ENCODE measurements around the gene FILIP1.

DNA sequence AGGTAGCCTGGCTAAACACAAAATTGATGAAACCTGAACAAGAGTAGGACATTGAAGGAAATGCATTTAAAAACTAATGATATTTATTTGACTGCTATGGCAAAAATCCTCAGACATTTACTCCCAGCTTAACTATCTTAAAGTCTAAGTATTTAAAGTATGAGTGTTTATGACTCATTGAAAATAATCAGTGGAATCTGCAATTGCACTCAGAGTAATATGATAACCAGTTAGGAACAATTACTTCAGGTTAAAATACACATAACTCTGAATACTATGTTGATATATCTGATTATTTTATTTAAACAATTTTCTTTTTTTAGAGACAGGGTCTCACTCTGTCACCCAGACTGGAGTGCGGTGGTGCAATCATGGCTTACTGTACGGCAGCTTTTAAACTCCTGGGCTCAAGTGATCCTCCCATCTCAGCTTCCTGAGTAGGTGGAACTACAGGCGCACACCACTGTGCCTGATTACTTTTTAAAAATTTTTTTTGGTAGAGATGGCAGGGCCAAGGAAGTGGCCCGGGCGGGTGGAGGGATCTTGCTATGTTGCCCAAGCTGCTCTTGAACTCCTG lies 43.9 kb downstream of the FILIP1 start:
- TF ChIP-seq, protein P1, sequence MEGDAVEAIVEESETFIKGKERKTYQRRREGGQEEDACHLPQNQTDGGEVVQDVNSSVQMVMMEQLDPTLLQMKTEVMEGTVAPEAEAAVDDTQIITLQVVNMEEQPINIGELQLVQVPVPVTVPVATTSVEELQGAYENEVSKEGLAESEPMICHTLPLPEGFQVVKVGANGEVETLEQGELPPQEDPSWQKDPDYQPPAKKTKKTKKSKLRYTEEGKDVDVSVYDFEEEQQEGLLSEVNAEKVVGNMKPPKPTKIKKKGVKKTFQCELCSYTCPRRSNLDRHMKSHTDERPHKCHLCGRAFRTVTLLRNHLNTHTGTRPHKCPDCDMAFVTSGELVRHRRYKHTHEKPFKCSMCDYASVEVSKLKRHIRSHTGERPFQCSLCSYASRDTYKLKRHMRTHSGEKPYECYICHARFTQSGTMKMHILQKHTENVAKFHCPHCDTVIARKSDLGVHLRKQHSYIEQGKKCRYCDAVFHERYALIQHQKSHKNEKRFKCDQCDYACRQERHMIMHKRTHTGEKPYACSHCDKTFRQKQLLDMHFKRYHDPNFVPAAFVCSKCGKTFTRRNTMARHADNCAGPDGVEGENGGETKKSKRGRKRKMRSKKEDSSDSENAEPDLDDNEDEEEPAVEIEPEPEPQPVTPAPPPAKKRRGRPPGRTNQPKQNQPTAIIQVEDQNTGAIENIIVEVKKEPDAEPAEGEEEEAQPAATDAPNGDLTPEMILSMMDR (IDR thresholded peaks at IDR 0.05; ENCODE audit: low read depth, low read length): no peak
- TF ChIP-seq, protein P2, sequence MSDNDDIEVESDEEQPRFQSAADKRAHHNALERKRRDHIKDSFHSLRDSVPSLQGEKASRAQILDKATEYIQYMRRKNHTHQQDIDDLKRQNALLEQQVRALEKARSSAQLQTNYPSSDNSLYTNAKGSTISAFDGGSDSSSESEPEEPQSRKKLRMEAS (IDR thresholded peaks at IDR 0.05; ENCODE audit: low read depth, low read length): no peak
- TF ChIP-seq POLR2A (IDR thresholded peaks at IDR 0.05; ENCODE audit: extremely low read depth, insufficient read length) (no peak), MYC (IDR thresholded peaks at IDR 0.05; ENCODE audit: low read depth, low read length) (no peak)
